ENCODE data around the gene ZFP90.

ZFP90 gene

DNA sequence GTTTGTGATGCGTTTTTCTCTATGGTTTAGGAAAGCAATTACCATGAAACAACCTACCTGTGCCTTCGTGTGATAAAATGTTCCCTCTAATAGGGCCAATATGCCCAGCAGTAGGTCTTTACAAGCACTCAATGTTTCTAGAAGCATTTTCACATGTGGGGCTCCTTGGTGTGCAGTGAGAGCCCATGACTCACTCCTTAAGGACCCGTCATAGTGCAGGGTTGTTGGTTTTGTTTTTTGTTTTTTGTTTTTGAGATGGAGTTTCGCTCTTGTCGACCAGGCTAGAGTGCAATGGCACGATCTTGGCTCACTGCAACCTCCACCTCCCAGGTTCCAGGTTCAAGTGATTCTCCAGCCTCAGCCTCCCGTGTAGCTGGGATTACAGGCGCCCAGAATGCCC, 31.1 kb upstream of the ZFP90 start:
- H3K4me3 ChIP-seq (ENCODE audit: low read length), result no peak overlapping the region
- no peak for DNase-seq (ENCODE audit: low read depth)
- TF ChIP-seq, protein P1, sequence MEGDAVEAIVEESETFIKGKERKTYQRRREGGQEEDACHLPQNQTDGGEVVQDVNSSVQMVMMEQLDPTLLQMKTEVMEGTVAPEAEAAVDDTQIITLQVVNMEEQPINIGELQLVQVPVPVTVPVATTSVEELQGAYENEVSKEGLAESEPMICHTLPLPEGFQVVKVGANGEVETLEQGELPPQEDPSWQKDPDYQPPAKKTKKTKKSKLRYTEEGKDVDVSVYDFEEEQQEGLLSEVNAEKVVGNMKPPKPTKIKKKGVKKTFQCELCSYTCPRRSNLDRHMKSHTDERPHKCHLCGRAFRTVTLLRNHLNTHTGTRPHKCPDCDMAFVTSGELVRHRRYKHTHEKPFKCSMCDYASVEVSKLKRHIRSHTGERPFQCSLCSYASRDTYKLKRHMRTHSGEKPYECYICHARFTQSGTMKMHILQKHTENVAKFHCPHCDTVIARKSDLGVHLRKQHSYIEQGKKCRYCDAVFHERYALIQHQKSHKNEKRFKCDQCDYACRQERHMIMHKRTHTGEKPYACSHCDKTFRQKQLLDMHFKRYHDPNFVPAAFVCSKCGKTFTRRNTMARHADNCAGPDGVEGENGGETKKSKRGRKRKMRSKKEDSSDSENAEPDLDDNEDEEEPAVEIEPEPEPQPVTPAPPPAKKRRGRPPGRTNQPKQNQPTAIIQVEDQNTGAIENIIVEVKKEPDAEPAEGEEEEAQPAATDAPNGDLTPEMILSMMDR (conservative IDR thresholded peaks at IDR 0.05; ENCODE audit: low read length), result no peak

GRCh38 chr16:68508641-68509240, 30.4 kb upstream of the ZFP90 start:
- TF ChIP-seq, protein P1 (conservative IDR thresholded peaks at IDR 0.05; ENCODE audit: low read length), result no peak
- no peak for DNase-seq (ENCODE audit: low read depth)
- H3K4me3 ChIP-seq (ENCODE audit: low read length), result no peak overlapping the region

DNA sequence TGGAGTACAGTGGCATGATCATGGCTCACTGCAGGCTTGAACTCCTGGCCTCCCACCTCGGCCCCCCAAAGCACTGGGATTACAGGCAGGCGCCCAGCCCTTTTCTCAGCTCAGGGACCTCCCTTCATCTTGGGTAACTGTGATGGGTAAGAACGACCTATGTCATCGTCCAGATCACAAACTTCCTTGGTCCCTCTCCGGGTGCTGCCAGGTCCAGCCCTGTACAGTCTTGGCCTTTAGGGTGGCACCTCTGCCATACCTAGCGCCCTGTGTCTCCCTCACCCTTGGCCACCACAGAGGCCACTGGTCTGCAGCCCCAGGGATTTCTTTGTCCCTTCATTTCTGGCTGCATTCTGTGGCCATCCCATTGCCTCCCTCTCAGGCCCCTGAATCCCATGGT, 29.7 kb upstream of the ZFP90 start:
- TF ChIP-seq, protein P1 (conservative IDR thresholded peaks at IDR 0.05; ENCODE audit: low read length), result no peak
- DNase-seq (ENCODE audit: low read depth), result no peak
- no peak overlapping the region for H3K4me3 ChIP-seq (ENCODE audit: low read length)

GRCh38 chr16:68510775-68511174, 28.3 kb upstream of the ZFP90 start:
- no peak for DNase-seq (ENCODE audit: low read depth)
- TF ChIP-seq, protein P1 (conservative IDR thresholded peaks at IDR 0.05; ENCODE audit: low read length), result no peak
- H3K4me3 ChIP-seq (ENCODE audit: low read length), result no peak overlapping the region

DNA sequence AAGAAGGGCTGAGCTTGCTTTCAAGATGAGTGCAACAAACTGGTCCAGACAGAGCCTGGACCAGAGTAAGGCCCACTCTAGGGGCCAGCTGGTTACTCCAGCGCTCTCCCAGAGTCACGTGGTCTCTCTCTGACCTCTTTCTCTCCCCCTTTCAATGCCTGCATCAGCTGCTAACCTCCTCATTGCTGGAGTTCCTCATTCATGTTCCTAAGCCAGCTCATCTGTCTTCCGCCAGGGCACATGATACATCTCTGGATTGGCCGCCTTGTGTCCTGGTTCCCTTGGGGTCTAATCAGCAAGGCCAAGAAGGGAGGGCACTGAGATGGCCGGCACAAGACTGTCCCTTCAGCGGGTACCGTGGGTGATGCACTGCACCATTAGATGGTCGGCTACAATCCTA, 26.9 kb upstream of the ZFP90 start:
- no peak for DNase-seq (ENCODE audit: low read depth)
- TF ChIP-seq, protein P1 (conservative IDR thresholded peaks at IDR 0.05; ENCODE audit: low read length), result no peak
- H3K4me3 ChIP-seq (ENCODE audit: low read length), result no peak overlapping the region

- H3K4me3 ChIP-seq (ENCODE audit: low read length), result no peak overlapping the region
- TF ChIP-seq, protein P1 (conservative IDR thresholded peaks at IDR 0.05; ENCODE audit: low read length), result no peak
- DNase-seq (ENCODE audit: low read depth), result no peak
These were observed 26.3 kb upstream of the ZFP90 start for GRCh38 chr16:68512742-68513141.

GRCh38 chr16:68514511-68514910, 24.6 kb upstream of the ZFP90 start:
- DNase-seq (ENCODE audit: low read depth), result no peak
- TF ChIP-seq, protein P1 (conservative IDR thresholded peaks at IDR 0.05; ENCODE audit: low read length), result no peak
- no peak overlapping the region for H3K4me3 ChIP-seq (ENCODE audit: low read length)
